ENCODE measurements around the gene CHERP.

CHERP gene

GRCh38 chr19:16470911-16471811 is 71.1 kb downstream of the CHERP start:
- peak; percentile 43 for DNase-seq

GRCh38 chr19:16470541-16470910 is 71.7 kb downstream of the CHERP start:
- DNase-seq = no peak
